ENCODE data around the gene MSRB3.

The MSRB3 gene

GRCh38 chr12:65326616-65327015 is 48.1 kb downstream of the MSRB3 start:
- no peak for DNase-seq (ENCODE audit: low read depth)

- DNase-seq (ENCODE audit: low read depth) = no peak
These were observed 49.0 kb downstream of the MSRB3 start for GRCh38 chr12:65327207-65328076.

- no peak for DNase-seq (ENCODE audit: low read depth)
These were observed 51.2 kb downstream of the MSRB3 start for GRCh38 chr12:65329721-65330120.

- DNase-seq (ENCODE audit: low read depth) = no peak
These were observed 51.8 kb downstream of the MSRB3 start for GRCh38 chr12:65330331-65330730.

GRCh38 chr12:65331456-65331855 is 53.0 kb downstream of the MSRB3 start:
- DNase-seq (ENCODE audit: low read depth) = no peak

GRCh38 chr12:65333649-65334048 is 55.2 kb downstream of the MSRB3 start:
- no peak for DNase-seq (ENCODE audit: low read depth)

- DNase-seq (ENCODE audit: low read depth) = no peak
These were observed 56.0 kb downstream of the MSRB3 start for GRCh38 chr12:65334521-65334920.

- no peak for DNase-seq (ENCODE audit: low read depth)
These were observed 56.7 kb downstream of the MSRB3 start for GRCh38 chr12:65335021-65335714.

- DNase-seq (ENCODE audit: low read depth) = no peak
These were observed 57.5 kb downstream of the MSRB3 start for GRCh38 chr12:65335981-65336380.

GRCh38 chr12:65339161-65339560 is 60.7 kb downstream of the MSRB3 start:
- no peak for DNase-seq (ENCODE audit: low read depth)

- no peak for DNase-seq (ENCODE audit: low read depth)
These were observed 64.7 kb downstream of the MSRB3 start for GRCh38 chr12:65343230-65343629.

- no peak for DNase-seq (ENCODE audit: low read depth)
These were observed 65.3 kb downstream of the MSRB3 start for GRCh38 chr12:65343801-65344200.

GRCh38 chr12:65355461-65355860 is 77.0 kb downstream of the MSRB3 start:
- no peak for DNase-seq (ENCODE audit: low read depth)

- DNase-seq (ENCODE audit: low read depth) = no peak
These were observed 84.0 kb downstream of the MSRB3 start for GRCh38 chr12:65362234-65363031.

- DNase-seq (ENCODE audit: low read depth) = no peak
These were observed 85.6 kb downstream of the MSRB3 start for GRCh38 chr12:65364046-65364445.

- no peak for DNase-seq (ENCODE audit: low read depth)
These were observed 88.9 kb downstream of the MSRB3 start for GRCh38 chr12:65367396-65367795.

- no peak for DNase-seq (ENCODE audit: low read depth)
These were observed 89.6 kb downstream of the MSRB3 start for GRCh38 chr12:65368055-65368454.

- no peak for DNase-seq (ENCODE audit: low read depth)
These were observed 94.1 kb downstream of the MSRB3 start for GRCh38 chr12:65372574-65372973.

- DNase-seq (ENCODE audit: low read depth) = no peak
These were observed 105.8 kb downstream of the MSRB3 start for GRCh38 chr12:65384240-65384639.

- DNase-seq (ENCODE audit: low read depth) = no peak
These were observed 108.9 kb downstream of the MSRB3 start for GRCh38 chr12:65387396-65387795.

GRCh38 chr12:65389436-65389835 is 111.0 kb downstream of the MSRB3 start:
- no peak for DNase-seq (ENCODE audit: low read depth)

GRCh38 chr12:65391711-65392110 is 113.2 kb downstream of the MSRB3 start:
- DNase-seq (ENCODE audit: low read depth) = no peak

GRCh38 chr12:65392491-65392890 is 114.0 kb downstream of the MSRB3 start:
- no peak for DNase-seq (ENCODE audit: low read depth)
